Germinal center (tissue), 1 donor: ENCODE data around the gene MUC5B.

Source experiments
- DNase-seq: peaks from one replicate; pipeline ENCODE4 v3.0.0; 2012; ENCODE audit warnings: mixed read lengths, low spot score

The MUC5B gene

GRCh38 chr11:1192741-1193325 is 30.0 kb upstream of the MUC5B start:
- DNase-seq: no peak

GRCh38 chr11:1193326-1194230 is 29.3 kb upstream of the MUC5B start:
- no peak for DNase-seq

GRCh38 chr11:1194231-1194976 is 28.5 kb upstream of the MUC5B start:
- no peak for DNase-seq

GRCh38 chr11:1194977-1195681 is 27.7 kb upstream of the MUC5B start:
- no peak for DNase-seq

DNA sequence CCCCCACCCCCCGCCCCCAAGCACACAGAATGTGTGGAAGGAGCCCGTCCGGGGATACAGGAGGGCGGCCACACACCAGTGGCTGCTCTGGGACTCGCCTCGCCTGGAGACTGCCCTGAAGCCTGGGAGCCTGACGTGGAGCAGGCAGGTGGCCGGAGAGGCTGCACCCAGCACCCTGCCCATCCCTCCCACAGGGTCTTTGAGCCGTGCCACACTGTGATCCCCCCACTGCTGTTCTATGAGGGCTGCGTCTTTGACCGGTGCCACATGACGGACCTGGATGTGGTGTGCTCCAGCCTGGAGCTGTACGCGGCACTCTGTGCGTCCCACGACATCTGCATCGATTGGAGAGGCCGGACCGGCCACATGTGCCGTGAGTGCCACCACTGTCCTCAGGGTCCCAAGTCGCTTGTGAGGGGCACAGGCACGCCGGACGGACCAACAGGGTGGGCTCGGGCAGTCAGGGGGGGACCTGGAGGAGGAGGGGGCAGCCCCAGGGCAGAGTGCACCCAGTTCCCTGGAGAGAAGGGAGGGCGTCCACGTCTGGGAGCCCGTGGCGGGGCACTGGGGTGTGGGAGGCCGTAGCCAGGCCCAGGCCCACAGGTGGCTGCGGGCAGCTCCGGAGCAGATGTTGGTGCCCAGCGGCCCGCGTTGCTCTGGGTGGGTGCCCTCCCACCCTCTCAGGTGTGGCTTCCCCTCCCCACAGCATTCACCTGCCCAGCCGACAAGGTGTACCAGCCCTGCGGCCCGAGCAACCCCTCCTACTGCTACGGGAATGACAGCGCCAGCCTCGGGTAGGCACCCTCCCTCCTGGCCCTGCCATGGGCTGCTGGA is 27.0 kb upstream of the MUC5B start:
- no peak for DNase-seq

DNA sequence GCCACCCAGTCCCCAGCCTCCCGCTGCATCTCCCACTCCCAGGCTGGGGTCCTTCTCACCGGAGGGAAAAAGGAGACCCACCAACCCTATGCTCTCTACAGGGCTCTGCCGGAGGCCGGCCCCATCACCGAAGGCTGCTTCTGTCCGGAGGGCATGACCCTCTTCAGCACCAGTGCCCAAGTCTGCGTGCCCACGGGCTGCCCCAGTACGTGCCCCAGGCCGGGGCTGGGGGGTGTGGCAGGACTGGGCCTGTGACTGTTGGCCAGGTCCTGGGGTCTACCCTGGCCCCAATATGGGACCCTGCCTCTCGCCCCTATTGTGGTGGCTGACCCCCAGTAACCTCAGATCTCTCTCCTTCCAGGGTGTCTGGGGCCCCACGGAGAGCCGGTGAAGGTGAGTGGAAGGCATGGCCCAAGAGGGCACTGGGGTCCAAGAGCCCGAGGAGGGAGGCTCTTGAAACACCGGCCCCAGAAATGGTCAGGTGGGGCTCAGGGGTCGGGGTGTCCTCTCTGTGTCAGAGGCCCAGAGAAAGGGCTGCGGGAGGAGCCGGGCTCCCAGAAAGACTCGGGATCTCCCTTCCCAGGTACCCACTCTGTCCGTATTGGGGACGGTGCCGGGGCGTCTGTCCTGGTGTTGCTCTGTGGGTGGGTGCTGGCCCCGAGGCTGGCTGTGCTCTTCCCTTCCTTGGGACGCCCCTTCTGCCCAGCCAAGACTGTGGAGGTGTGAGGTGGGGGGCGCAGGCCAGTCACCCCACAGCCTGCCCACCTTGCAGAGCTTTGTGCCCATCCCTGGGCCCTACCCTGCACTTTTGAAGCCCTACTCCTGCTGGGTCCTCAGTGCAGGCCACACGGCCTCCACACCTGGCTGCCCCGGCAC is 26.1 kb upstream of the MUC5B start:
- no peak for DNase-seq

GRCh38 chr11:1197431-1197885 is 25.4 kb upstream of the MUC5B start:
- no peak for DNase-seq

- DNase-seq: no peak
Observed at GRCh38 chr11:1197886-1198560, 24.8 kb upstream of the MUC5B start.

GRCh38 chr11:1198561-1199240 is 24.2 kb upstream of the MUC5B start:
- no peak for DNase-seq

GRCh38 chr11:1199241-1199750 is 23.6 kb upstream of the MUC5B start:
- DNase-seq: no peak

GRCh38 chr11:1199751-1200610 is 22.9 kb upstream of the MUC5B start:
- no peak for DNase-seq

- no peak for DNase-seq
Observed at GRCh38 chr11:1200611-1201191, 22.2 kb upstream of the MUC5B start.

GRCh38 chr11:1201395-1202153 is 21.3 kb upstream of the MUC5B start:
- DNase-seq: no peak

DNA sequence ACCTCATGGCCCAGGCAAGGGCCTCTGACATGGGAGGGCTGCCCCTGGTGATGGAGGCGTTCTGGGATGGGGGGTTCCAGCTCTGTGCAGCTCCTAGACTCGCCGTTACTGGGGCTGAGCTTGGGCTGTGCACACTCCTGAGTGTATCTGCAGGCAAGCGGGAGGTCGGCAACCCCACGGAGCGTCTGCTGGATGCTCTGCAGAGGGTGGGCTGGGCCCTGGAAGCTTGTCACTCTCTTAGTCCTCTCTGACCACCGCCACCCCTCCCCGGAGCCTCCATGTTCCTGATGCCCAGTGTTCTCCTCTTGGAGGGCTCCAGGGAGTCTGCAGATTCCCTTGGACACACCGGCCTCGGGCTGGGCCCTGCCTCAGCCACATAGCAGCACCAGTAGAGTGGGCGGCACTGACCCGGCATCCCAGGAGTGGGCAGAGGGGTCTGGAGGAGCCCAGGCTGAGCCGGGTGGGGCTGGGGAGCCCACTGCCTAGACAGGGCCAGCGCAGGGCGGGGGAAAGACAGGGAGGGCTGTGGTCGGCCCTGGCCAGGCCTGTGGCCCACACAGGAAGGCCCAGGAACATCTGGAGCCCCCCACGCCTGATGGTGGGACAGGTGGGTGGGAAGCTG is 20.6 kb upstream of the MUC5B start:
- no peak for DNase-seq

- peak; percentile 83 for DNase-seq
Observed at GRCh38 chr11:1202776-1203504, 19.9 kb upstream of the MUC5B start.
